ENCODE results near the gene ANXA2.

DNA sequence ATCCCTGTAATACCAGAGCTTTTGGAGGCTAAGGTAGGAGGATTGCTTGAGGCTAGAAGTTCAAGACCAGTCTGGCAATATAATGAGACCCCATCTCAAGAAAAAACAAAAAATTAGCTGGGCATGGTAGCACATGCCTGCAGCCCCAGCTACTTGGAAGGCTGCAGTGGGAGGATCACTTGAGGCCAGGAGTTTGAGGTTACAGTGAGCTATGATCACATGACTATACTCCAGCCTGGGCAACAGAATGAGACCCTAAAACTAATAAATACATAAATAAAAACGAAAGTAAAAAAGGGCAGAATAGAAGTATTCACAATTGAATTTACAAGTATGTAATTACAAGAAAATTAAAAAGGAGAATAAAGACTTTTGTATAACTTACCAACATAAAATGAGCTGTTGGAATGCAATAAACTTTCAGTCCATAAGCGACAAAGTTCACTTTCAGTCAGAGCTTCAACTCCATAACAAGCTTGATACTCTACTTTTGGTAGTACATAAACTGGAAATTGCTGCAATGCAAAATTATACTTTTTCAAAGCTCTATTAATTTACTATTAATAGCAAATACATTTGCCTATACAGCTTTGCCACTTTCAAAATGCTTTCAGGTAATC, 44.4 kb upstream of the ANXA2 start:
- TF ChIP-seq POLR2A (IDR thresholded peaks at IDR 0.05; ENCODE audit: low read length), result no peak
- no peak for TF ChIP-seq GATA1 (IDR thresholded peaks at IDR 0.05; ENCODE audit: low read depth, low read length)
